CMK (cell line): ENCODE data around the gene IDI1.
A peak's percentile ranks its signal among the peaks of the same experiment; 100 is the strongest.
"Not testable (repeated sequence)": the region's sequence is repeated elsewhere in the genome, so short reads cannot be mapped to it uniquely, and the experiment has no call there.

Source experiments
- DNase-seq: peaks from one replicate; pipeline ENCODE4 v3.0.0-alpha.2; 2010; ENCODE audit warnings: low read depth

Gene IDI1

DNA sequence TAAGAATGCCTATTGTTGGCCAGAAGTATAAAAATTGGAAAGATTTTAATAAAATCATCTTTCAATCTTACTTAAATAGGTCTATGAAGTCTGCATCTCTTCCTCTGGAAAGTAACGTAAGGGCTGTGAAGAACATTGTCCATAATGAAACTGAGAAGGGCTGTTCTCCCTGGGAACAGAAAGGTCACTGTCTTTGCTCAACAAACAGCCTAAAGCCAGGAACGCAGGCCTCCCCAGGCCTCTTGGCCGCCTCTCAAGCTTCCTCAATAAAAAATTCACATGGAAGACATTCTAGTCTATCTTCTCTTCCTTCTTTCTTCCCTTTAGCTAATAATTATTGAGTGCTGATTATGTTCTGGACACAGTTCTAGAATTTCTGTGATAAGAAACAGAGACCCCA, 14.2 kb downstream of the IDI1 start:
- DNase-seq, result no peak

DNA sequence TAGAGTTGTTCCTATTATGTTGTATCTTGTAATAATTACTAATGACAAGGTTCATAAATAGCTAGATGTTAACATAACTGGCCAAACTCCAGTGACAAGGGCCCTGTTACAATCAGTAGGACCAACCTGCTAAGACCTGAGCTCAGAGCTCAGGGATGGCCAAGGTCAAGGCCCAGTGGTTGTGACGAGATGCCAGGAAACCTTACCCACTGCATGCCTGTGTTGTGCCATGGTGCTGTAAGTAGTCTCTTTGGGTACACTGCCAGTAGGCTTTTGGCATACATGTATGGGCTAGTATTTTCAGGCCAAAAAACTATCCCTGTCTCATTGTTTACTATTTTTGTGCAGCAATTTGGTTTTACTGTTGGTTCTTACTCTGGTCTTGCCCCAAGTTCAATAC, 15.3 kb downstream of the IDI1 start:
- no peak for DNase-seq

DNA sequence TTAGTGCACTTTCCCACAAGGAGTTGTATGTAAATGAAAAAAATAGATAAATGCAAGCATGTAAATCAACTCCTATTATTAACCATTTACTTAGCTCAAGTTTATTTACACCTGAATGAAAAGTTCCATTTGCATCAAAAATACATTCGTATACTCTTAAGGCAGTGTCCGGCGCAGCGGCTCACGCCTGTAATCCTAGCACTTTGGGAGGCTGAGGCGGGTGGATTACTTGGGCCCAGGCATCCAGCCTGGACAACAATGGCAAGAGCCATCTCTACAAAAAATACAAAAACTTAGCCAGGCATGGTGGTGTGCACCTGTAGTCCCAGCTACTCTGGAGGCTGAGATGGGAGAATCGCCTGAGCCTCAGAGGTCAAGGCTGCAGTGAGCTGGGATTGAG, 19.1 kb downstream of the IDI1 start:
- DNase-seq, result no peak

DNA sequence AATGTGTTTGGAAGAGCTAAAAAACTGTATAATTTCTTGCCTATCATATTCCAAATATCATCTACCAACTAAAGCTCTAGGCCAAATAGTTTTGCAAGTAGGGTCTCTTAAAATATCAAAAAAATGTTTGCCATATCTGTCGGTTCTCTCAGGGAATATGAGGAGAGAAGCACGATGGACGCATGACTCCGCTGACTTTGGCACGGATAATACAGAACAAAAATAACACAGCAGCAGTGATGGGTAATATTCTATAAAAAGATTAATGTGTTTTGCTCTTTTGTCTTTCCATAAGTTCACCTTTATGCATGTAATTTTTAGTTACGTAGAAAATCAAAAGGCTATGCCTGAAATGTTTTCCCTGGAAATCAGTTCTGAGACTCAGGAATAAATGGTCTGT, 22.3 kb downstream of the IDI1 start:
- no peak for DNase-seq

DNA sequence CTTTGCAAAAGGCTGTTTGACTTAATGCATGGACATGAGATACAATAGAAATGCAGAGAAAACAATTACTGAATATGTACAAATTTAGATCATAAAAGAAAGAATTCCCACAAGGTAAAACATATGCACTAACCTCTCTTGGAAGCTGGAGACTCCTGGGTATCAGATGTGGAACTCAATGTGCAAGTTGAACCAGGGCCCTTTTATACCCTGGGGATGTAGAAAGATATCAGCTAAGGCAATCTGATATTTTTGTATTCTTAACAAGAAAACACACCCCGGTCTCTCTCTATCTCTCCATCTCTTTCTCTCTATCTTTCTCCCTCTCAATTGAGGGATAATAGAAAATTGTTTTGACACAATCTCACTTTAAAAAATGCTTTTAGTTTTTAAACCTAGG, 23.2 kb downstream of the IDI1 start, which contains the start of gene IDI2:
Gene IDI2, minus strand, starts transcription at position 177 of the 400 bp plus-strand sequence. CDS start 1,136 bp downstream, outside the sequence.
- no peak for DNase-seq

DNA sequence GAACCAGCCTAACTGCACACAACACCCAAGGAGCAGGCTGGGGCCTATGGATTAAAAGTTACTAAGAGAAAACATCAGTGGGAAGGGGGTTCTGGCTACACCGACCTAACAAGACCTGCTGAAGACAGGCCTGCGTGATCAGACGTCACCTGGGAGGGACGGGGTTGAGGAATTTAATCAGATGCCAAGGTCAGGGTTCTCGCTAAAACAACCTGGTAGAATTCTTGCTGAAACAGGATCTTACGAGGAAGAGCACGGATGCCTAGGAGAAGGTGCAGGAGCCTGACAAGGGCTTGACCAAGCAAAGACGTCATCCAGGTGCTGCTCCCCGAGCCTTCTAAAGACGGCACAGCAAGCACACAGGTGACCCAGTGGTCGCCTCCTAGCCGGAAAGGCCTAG, 24.8 kb downstream of the IDI1 start:
- DNase-seq, result no peak

DNA sequence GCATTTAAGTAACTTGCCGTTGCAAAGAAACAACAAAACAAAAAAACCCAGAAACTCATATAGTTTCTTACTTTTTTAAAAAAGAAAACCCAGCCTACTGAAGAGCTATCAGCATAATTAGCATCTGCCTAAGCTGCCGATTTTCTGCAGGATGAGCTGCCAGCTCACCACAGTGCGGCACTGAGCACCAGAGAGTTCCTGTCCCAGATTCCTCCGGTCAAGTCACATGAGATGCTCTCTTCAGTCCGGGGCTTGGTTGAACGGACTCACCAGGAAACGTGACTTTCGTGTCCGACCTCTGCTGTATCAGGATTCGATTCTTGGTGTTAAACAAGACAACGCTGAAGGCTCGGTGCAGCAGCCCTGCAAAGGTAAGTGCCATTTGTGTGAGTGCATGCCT, 26.5 kb downstream of the IDI1 start:
- DNase-seq, result no peak

DNA sequence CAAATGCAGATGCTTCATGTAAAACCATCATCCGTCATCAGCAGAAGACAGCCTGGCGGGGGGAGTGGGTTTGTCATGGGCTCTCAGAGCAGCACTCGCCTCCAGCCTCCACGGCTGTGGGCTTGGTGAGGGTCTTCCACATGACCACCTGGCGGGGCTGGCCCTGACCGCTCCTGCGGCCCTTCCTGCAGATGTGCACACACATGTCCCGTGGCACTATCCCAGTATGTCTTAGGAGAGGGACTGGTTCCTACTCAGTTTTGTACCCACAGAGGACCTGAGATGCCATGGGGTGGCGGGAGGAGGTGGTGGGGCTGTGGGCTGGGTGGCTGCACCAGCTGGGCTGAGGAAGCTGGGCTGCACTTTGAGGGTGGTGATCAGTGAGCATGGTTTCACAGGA, 28.0 kb downstream of the IDI1 start:
- DNase-seq, result no peak

DNA sequence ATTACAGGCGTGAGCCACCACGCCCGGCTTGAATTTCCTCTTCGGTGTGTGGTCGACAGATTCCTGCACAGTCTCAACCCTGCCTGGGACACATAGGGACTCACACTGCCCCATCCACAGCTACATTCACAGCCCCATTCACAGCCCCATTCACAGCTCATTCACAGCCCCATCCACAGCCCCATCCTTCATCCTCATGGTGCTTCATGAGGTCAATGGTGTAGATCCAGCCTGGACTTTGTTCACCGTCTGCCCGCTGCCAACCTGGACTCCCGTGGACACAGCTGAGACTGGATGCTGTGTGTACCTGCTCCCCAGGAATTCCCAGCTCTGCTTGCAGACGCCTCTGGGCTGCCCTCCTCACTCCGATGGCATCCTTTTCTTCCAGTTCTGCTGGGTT, 28.5 kb downstream of the IDI1 start:
- DNase-seq, result no peak

DNA sequence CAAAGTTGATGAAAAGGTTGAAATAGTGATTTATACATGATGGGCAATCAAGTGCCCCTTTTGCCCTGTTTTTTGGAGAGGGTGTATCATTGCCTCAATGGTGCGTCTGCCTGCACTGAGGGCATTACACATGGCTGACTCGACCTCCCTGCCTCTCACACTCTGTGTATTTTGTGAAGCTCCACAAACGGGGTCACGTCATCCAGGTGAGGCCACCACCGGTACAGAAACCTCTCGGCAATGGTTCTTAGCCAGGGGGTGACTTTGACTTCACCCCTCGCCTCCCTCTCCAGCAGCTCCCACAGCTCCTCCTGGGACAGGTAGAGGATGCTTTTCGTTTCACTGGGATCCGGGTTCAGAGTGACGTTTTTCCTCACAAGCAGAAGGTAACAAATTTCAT, 29.6 kb downstream of the IDI1 start:
- DNase-seq, result no peak

DNA sequence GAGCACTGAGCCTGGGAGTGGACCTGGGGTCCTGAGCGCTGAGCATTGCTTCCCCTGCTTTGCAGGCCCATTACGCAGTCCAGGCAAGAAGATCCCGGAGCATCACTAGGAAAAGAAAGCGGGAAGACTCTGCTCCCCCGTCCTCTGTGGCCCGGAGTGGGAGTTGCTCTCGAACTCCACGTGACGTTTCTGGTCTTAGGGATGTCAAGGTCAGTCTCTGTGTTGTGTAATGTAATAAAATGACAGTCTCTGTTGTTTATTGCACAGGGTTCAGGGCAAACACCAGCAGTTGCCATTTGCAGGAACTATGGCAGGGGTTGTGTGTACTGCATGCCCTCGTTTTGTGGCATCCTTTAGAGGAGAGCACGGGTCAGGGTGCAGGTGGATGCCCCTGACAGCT, 33.2 kb downstream of the IDI1 start:
- no peak for DNase-seq

DNA sequence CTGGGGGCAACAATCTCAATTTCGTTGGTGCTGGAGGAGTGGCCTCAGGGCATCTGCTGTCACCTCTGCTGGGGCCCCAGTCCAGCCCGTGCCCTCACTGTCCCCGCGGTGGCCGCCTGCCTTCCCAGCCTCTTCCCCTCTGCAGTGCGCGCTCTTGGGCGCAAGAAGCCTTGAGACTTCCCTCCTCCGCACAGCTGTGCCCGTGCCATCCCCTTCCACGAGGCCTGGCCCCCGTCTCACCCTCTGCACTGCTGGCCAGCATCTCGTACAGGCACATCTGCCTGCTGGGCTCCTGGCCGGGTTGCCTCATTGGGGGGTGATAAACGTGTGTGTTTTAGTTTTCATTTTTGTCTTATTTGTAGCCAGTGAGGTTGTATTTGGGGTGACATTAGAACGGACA, 37.2 kb downstream of the IDI1 start:
- no peak for DNase-seq

DNA sequence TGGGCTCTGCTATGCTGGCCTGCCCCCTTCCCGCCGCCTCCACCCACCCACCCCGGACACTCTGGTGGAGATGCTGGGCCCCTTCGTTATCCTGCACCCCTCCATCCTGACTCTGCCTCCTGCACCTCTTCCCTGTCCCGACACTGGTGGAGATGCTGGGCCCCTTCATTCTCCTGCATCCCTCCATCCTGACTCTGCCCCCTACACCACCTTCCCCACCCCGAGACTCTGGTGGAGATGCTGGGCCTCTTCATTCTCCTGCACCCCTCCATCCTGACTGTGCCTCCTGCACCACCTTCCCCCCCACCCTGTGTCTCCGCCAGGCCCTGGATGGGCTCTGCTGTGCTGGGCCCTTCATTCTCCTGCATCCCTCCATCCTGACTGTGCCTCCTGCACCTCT, 38.2 kb downstream of the IDI1 start:
- no peak for DNase-seq

DNA sequence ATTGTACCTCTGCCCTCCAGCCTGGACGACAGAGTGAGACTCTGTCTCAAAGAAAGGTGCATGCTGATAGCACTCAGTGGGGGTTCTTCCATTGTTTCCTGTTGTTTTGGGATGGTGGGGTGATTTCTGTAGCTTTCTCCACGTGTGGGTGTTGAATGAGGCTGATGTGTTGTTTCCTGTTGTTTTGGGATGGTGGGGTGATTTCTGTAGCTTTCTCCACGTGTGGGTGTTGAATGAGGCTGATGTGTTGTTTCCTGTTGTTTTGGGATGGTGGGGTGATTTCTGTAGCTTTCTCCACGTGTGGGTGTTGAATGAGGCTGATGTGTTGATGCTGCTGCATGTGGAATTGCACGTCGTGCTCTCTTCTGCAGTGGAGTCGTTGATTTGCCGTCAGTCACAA, 39.0 kb downstream of the IDI1 start:
- DNase-seq, result not testable (repeated sequence)

DNA sequence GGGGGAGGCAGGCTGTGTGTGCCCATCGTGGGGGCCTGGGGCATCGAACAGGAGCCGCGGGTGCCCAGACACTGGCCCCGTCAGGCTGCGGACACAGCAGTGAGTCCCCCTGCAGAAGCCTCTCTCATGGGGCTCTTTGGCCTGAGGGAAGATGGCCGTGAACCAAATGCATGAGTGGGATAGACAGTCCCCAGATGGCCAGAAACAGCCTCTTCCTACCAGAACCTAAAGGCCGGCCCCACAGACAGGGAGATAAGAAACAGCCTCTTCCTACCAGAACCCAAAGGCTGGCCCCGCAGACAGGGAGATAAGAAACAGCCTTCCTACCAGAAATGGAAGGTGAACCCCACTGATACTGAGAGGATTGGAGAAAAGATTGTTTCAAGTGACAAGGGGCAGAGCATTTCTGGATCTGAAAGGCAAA, 39.8 kb downstream of the IDI1 start:
- DNase-seq, result peak; percentile 65

DNA sequence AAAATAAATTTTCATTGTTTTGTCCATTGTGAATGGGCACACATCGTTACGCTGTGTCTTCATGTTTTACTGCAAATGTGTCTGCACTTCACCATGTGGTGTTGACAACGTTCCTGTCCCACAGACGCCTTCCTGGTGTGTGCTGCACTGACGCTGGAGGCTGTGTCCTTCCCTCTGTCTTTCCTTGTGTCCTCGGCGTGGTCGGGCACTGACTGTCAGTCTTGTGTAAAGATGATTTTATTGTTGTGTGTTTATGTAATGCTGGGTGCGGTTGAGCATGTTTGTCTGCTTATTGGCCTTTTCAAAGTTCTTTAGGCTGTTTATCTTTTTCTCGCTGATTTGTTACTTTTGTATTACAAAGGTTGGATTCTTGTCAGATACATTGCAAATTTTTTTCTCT, 41.3 kb downstream of the IDI1 start:
- no peak for DNase-seq

DNA sequence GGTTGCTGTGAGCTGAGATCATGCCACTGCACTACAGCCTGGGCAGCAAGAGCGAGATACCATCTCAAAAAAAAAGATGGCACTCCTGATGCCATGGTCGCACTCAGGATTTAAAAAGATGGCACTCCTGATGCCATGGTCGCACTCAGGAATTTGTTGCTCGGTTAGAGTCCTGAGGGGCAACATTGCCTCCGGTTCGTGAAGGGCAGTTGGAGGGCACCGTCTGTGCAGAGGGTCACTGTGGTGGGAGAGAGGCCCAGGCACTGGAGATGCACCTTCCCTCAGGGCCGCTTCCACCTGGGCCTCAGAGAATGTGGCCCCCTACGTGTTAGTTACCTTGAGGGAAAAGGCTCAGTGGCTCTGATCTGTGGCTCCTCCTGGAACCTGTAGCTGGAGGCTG, 42.3 kb downstream of the IDI1 start:
- no peak for DNase-seq

DNA sequence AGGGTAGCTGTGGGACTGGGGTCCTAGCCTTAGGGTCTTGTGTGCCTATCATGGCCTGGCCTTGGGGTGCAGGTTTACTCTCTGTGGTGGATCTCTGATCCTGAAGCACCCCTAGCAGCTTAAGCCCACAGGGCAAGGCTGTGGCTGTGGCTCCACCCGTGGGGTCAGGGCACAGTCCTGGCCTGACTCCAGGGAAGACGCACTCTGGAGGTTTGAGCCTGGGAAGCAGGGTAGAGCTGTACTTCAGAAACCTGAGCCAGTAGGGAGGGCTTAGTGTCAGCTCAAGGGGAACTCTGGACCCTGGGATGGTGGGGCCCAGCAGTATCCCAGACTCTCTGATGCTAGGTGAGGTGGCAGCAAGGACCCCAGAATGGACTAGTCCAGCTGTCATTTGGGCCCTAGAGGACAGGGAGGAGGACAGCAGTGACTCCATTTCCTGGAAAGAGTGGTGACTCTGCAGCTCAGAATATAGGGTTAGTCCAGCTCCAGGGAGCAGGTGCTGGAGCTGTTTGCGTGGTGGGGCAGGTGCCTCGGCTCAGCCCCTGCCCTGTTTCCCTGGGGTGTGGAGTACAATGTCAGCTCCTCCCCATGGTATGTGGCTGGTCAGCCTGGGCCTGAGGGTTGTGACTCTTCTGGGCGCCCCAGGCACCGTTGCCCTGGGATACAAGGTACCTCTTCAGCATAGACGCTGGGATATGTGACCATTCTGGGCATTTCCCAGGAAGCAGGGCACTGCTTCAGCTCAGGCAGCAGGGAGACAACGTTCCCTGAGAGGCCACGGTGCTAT, 44.8 kb downstream of the IDI1 start:
- no peak for DNase-seq

DNA sequence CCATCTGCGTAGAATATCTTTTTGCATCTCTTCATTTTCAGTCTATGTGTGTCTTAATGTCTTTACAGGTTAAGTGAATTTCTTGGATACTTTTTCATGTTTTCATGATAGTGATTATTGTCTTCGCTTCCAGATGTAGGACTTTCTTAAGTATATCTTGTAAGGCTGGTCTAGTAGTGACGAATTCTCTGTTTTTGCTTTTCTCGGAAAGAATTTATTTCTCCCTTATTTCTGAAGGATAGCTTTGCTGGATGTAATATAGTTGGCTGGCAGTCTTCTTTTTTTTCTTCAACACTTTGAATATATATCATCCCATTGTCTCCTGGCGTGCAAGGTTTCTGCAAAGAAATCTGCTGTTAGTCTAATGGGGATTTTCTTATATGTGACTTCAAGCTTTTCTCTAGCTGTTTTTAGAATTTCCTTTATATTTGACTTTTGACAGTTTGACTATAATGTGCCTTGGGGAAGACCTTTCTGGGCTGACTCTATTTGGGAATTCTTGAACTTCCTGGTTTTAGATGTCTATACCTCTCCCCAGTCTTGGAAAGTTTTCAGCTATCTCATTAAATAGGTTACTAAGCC, 46.4 kb downstream of the IDI1 start:
- no peak for DNase-seq

DNA sequence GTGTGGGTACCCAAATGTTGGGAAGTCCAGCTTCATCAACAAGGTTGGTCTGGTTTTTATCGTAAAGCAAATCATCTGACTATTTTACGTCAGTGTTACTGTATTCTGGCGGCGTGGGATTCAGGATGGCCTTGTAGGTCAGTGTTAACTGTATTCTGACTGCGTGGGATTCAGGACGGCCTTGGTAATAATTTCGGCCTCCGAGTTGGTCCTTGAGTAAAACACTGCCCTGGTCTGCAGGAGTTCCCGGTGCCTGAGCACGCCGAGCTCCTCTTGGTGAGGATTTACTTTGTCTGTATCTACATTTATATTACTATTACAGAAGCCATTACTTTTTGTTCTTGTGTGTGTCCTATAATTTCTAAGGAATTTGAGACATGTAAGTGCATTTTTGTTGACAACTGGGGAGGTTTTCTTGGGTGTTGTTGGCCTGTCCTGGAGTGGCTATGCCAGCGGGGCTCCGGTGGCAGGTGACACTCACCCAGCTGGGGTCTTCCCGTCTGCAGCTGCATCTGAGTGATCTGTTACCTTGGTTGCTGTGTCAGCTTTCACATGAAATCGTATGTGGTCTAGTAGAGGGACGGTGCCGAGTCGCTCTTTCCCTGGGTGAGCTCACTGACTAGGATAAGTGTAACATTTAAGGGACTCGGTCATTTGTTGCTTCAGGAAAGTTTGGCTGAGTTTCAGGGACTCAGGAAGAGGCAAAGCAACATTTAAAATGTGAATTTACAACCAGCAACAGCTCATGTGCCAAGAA, 51.5 kb downstream of the IDI1 start:
- no peak for DNase-seq

DNA sequence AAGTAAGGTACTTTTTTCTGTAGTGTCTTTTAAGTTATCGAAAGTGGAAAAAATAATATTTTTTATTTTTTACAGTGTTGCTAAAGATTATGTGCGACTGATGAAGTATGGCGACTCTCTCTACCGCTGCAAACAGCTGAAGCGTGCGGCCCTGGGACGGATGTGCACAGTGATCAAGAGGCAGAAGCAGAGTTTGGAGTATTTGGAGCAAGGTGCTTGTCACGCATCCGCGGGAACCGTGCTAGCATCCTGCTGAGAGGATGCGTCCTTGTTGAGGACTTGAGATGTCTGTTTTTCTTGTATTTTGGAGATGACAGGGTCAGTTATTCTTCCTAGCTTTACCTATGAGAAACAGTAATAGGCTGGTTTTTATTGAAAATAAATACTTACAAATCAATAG, 52.9 kb downstream of the IDI1 start:
- no peak for DNase-seq

DNA sequence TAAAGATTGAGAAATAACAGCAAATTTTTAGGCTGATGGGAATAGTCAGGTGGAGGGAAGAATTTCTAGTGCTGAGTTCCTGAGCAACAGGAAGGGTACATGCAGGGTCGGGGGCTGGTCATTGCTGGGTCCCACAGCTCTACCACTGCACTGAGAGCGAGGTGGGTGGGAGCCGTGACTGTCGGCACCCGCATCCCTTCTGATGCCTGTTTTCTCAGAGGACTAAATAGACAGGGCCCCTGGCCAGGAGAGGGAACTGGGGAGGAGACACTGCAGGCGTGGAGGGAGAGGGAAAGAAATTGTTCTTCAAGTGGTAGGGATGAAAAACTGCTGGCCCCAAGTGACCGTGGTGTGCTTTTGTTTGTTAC, 53.4 kb downstream of the IDI1 start:
- DNase-seq, result no peak

DNA sequence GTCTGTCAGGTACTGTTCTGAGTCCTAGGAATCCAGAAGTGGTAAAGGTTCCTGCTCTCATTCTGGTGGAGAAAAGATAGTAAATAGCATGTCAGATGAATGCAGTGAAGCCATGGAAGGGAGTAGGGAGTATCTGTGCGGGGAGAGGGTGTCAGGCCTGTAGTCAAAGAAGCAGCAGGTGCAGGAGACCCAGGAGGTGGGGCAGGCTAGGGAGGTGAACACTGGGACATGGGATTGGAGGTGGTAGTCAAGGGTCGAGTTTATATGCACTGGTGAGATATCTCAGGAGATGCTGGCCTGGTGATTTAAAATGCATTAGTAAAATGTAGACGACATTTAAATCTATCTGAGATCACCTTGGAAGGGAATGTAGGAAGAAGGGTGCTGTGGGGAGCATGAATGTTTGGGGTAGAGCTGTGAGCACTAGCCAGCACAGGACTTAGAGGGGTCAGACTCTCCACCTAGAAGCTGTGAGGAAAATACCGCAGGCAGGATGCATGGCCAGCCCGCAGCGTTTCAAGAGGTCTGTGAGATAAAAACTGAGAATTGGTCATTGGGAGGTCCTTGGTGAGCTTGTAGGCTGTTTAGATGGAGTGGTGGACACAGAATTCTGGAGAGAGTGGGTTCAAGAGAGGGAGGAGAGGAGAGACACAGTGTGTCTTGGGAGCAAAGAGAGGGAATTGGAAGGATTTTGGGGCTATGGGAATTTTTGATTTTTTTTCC, 53.9 kb downstream of the IDI1 start:
- no peak for DNase-seq
